Adrenal gland (tissue), 12 donors: ENCODE data around the gene SPATA6. TPM values are rescaled to one million over a fixed set of nuclear protein-coding genes. Genes with fewer than 3 reads are reported as not detected.

ENCODE experiments used
- DNase-seq, 7 donors: peaks; one replicate each; pipeline ENCODE4 v3.0.0-alpha.2; 2019 to 2020
- H3K27ac ChIP-seq, 5 donors: fragments of 200-600 bp; sonication (generic) in 4 of 5; 1 replicate in 3 of 5; 2 replicates in 2 of 5; pipeline versions ENCODE4 v1.5.1 to v1.8.0; 2016 to 2020; ENCODE audit warnings: mild to moderate bottlenecking in 1 of 5
- H3K27me3 ChIP-seq: fragments of 200-600 bp; 2 replicates; pipeline ENCODE4 v1.8.0; 2021
- H3K36me3 ChIP-seq, 2 donors: fragments of 200-600 bp; replicated peaks in 1 of 2; 1 replicate in 1 of 2; 2 replicates in 1 of 2; pipeline versions ENCODE4 v1.5.1 to v1.8.0; 2018 to 2022
- H3K4me1 ChIP-seq, 2 donors: fragments of 200-600 bp; replicated peaks in 1 of 2; 1 replicate in 1 of 2; 2 replicates in 1 of 2; pipeline versions ENCODE4 v1.5.1 to v1.8.0; 2018 to 2021
- H3K4me3 ChIP-seq, 4 donors: fragments of 200-600 bp; sonication (generic) in 3 of 4; one replicate each; pipeline ENCODE4 v1.5.1; 2016 to 2018
- H3K9me3 ChIP-seq, 3 donors: fragments of 200-600 bp; sonication (generic) in 1 of 3; replicated peaks in 1 of 3; 1 replicate in 2 of 3; 2 replicates in 1 of 3; pipeline versions ENCODE4 v1.5.1 to v1.8.0; 2016 to 2021
- POLR2A ChIP-seq, 2 donors: fragments of 450-650 bp; IDR thresholded peaks; one replicate each; pipeline ENCODE4 v1.6.1; 2017; ENCODE audit warnings: antibody characterized with exemption in 2 of 2, mild to moderate bottlenecking in 2 of 2, moderate library complexity in 1 of 2
- WGBS, 4 donors: extraction: QIAGEN DNeasy Blood & Tissue Kit in 2 of 4; methylation state at CpG; one replicate each; pipeline versions ENCODE4 v1.1.5 to v1.1.7; 2013 to 2017; 5-methylcytosine and 5-hydroxymethylcytosine counted together
- intact Hi-C, 2 donors: fragments of 100-400 bp; cut with DNase I; formaldehyde crosslinking; loops; one replicate each; pipeline versions ENCODE4 v1.14.1 to v1.15.0; 2022 to 2023
- polyA plus RNA-seq, 3 donors: library from polyadenylated mRNA; stranded (reverse); fragments of 200-250 nt in 2 of 3; fragments of 350-450 nt in 1 of 3; fragmentation: Illumina TruSeq in 1 of 3; extraction: RNeasy Lipid Tissue Mini Kit (QIAGEN cat#74804) in 1 of 3; gene quantifications; one replicate each; pipeline ENCODE4 v1.2.3, GENCODE V29; 2013 to 2014
- total RNA-seq, 9 donors: library from RNA; depleted of rRNA in 4 of 9; stranded (reverse); fragments of >200 nt in 4 of 9; fragments of 120-200 nt in 1 of 9; fragmentation: NEBNext Ultra II Directional in 1 of 9; extraction: Animal tissue kit (Norgen Biotek cat#: 25700) in 1 of 9; gene quantifications; one replicate each; pipeline versions ENCODE4 v1.1.0 to v1.2.4, GENCODE V29; 2013 to 2023
- TF ChIP-seq, protein P1 (sequence below), 6 experiments: fragments of 450-650 bp in 4 of 6; fragments of 200-600 bp in 2 of 6; sonication (generic) in 1 of 6; IDR thresholded peaks; 1 replicate in 5 of 6; 2 replicates in 1 of 6; pipeline versions ENCODE4 v1.5.1 to v1.8.0; 2016 to 2021; ENCODE audit warnings: antibody characterized with exemption in 6 of 6, mild to moderate bottlenecking in 2 of 6, moderate library complexity in 1 of 6
- donor health status: healthy with polysubstance abuse.
- donor health status: Bipolar disorder and iron deficiency.
- donor health status: DM: yes; HTN: yes; CAD: no.
- donor health status: DM: no; HTN: no; CAD: no.
- donor health status: DM: no; HTN: no; CAD: no.
- donor health status: DM: yes; HTN: yes; CAD: no.

SPATA6 gene
- total and polyA plus RNA-seq, 12 donors = 7.3 to 54.3 (median 20.5) TPM

DNA sequence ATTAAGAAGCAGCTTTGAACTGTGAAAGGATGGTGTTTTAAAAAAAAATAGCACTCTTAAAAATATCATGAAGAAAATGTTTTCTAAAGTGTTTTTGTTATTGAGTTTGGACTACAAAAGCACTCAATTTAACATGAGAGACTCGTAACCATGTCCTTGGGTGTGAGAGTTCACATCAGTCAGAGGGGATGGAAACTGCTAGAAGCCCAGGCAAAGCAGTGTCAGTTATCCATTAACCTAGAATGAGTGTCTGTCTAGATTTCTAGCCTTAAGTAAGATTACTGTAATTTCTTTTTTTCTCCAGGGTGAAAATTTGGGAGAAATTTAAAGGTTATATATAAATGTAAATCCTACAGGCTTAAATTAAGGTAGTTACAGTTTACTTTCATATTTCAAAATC, 217.8 kb downstream of the SPATA6 start:
- no peaks in the 10 kb centered on the region for H3K36me3 ChIP-seq
- TF ChIP-seq POLR2A (IDR thresholded peaks at IDR 0.05) = no peak
- TF ChIP-seq, protein P1, sequence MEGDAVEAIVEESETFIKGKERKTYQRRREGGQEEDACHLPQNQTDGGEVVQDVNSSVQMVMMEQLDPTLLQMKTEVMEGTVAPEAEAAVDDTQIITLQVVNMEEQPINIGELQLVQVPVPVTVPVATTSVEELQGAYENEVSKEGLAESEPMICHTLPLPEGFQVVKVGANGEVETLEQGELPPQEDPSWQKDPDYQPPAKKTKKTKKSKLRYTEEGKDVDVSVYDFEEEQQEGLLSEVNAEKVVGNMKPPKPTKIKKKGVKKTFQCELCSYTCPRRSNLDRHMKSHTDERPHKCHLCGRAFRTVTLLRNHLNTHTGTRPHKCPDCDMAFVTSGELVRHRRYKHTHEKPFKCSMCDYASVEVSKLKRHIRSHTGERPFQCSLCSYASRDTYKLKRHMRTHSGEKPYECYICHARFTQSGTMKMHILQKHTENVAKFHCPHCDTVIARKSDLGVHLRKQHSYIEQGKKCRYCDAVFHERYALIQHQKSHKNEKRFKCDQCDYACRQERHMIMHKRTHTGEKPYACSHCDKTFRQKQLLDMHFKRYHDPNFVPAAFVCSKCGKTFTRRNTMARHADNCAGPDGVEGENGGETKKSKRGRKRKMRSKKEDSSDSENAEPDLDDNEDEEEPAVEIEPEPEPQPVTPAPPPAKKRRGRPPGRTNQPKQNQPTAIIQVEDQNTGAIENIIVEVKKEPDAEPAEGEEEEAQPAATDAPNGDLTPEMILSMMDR (IDR thresholded peaks at IDR 0.05) = no peak
- H3K27ac ChIP-seq = no peak overlapping the region
- H3K4me1 ChIP-seq = no peaks in the 10 kb centered on the region
- intact Hi-C loops = no loop called here
- H3K27me3 ChIP-seq = no peaks in the 10 kb centered on the region
- H3K9me3 ChIP-seq = no peaks in the 10 kb centered on the region
- 88 to 95% (median 91%) methylated on average over 1 of the region's 1 CpG for WGBS, 4 donors
- no peak for DNase-seq
- H3K4me3 ChIP-seq = no peak overlapping the region

DNA sequence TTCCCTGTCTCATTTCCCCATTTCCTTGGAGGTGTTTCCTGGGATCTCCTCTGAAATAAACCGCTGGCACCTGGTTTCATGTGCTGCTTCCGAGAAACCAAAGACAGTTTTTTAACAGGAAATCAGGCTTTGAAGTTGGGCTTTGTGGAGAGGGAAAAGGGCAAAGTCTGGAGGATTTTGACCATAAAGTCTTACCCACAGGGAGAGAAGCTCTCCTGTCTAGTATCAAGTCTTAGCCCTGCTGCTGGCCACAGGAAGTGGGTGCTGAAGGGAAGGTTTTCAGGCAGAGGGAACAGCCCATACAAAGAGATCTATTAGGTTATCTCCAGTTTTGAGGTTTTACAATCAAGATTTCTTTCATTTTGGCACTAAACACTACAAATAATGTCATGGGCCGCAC, 220.2 kb downstream of the SPATA6 start:
- no peaks in the 10 kb centered on the region for H3K27me3 ChIP-seq
- H3K9me3 ChIP-seq = no peaks in the 10 kb centered on the region
- H3K27ac ChIP-seq = no peak overlapping the region
- no peak for DNase-seq
- 89 to 92% (median 90%) methylated on average over 3 of the region's 3 CpGs for WGBS, 4 donors
- TF ChIP-seq, protein P1 (IDR thresholded peaks at IDR 0.05) = no peak
- no peak overlapping the region for H3K4me3 ChIP-seq
- no peaks in the 10 kb centered on the region for H3K4me1 ChIP-seq
- intact Hi-C loops = no loop called here
- no peaks in the 10 kb centered on the region for H3K36me3 ChIP-seq

DNA sequence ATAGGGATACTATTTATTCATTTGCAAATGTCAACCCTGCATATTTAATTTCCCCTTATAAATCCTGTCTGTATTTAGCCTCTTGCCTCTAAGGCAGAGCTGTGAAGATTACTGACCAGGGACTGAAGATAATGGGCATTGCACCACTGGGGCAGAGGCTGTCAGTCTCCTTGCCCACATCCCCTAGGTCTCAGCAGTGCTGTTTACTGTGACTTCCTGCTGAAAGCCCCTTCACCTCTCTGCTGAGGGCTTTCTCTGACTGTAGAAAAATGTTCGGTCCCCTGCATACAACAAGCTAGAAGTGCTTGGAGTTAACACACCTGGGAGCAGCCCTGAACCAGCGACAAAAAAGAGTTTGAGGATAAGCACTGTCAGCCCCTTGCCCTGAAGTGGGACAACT, 220.7 kb downstream of the SPATA6 start:
- no peak overlapping the region for H3K27ac ChIP-seq
- no peaks in the 10 kb centered on the region for H3K9me3 ChIP-seq
- no peak for TF ChIP-seq POLR2A (IDR thresholded peaks at IDR 0.05)
- TF ChIP-seq, protein P1 (IDR thresholded peaks at IDR 0.05) = no peak
- intact Hi-C loops = no loop called here
- 85 to 94% (median 91%) methylated on average over 2 of the region's 2 CpGs for WGBS, 4 donors
- no peak for DNase-seq
- H3K4me3 ChIP-seq = no peak overlapping the region
- H3K4me1 ChIP-seq = no peaks in the 10 kb centered on the region
- no peaks in the 10 kb centered on the region for H3K36me3 ChIP-seq
- no peaks in the 10 kb centered on the region for H3K27me3 ChIP-seq

DNA sequence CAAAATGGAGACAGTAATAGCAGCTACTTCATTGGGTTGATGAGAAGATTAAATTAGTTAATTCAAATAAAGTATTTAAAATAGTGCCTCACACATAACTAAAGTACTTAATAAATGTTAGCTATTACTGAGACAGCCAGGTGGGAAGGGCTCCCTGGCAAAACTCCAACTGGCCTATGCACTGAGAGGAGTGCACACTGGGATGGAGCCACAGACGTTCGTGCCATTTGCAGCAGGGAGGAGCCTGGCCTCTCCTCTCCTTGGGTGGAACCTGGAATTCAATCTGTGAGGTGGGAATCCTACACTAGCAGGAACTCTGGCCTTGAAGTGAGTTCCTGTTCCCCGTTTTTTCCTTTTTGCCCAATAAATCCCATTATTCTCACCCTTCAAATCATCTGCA, 221.4 kb downstream of the SPATA6 start:
- TF ChIP-seq, protein P1 (IDR thresholded peaks at IDR 0.05) = no peak
- TF ChIP-seq POLR2A (IDR thresholded peaks at IDR 0.05) = no peak
- Histone ChIP-seq H3K27me3 (no peaks in the 10 kb centered on the region), H3K27ac (no peak overlapping the region), H3K4me3 (no peak overlapping the region), H3K36me3 (no peaks in the 10 kb centered on the region), H3K9me3 (no peaks in the 10 kb centered on the region), H3K4me1 (no peaks in the 10 kb centered on the region)
- no peak for DNase-seq
- 58 to 80% (median 65%) methylated on average over 3 of the region's 3 CpGs for WGBS, 4 donors
- intact Hi-C loops = no loop called here
